Progenitor cell of endocrine pancreas (in vitro differentiated cells): ENCODE measurements around the gene SPATS2L. TPM values are rescaled to one million over a fixed set of nuclear protein-coding genes. Genes with fewer than 3 reads are reported as not detected.

Experiments
- DNase-seq: peaks from one replicate; pipeline ENCODE4 v3.0.0; 2021; ENCODE audit warnings: low spot score; ENCODE audit not compliant: unreplicated experiment
- H3K27ac Mint-ChIP-seq: 2 replicates; pipeline ENCODE4 v1.8.0; 2021; ENCODE audit warnings: mild to moderate bottlenecking, moderate library complexity, mixed read lengths
- H3K27me3 Mint-ChIP-seq: 2 replicates; pipeline ENCODE4 v1.8.0; 2021; ENCODE audit warnings: mixed read lengths
- H3K36me3 Mint-ChIP-seq: 2 replicates; pipeline ENCODE4 v1.8.0; 2022; ENCODE audit warnings: mixed read lengths; ENCODE audit not compliant: insufficient read depth
- H3K4me1 Mint-ChIP-seq: 2 replicates; pipeline ENCODE4 v1.8.0; 2021; ENCODE audit warnings: low read depth, mixed read lengths
- H3K4me3 Mint-ChIP-seq: 2 replicates; pipeline ENCODE4 v1.8.0; 2021; ENCODE audit warnings: low read depth, mild to moderate bottlenecking, moderate library complexity, mixed read lengths
- H3K9me3 Mint-ChIP-seq: 2 replicates; pipeline ENCODE4 v1.8.0; 2021; ENCODE audit warnings: low read depth, mixed read lengths
- total RNA-seq: library from RNA; stranded (reverse); gene quantifications from 2 replicates; pipeline ENCODE4 v1.2.1, GENCODE V29; 2021
- TF ChIP-seq, protein P1 (sequence below): fragments of 200-600 bp; sonication (generic); IDR thresholded peaks from one replicate; pipeline ENCODE4 v1.5.0; 2021; ENCODE audit warnings: antibody characterized with exemption, mild to moderate bottlenecking; ENCODE audit not compliant: unreplicated experiment

The SPATS2L gene
- total RNA-seq, 1 donor from 2014 or later: 110 TPM

GRCh38 chr2:200373231-200373630, 66.7 kb downstream of the SPATS2L start:
- DNase-seq: no peak
- Mint-ChIP-seq H3K9me3 (no peaks in the 10 kb centered on the region), H3K4me3 (no peak overlapping the region), H3K36me3 (peaks cover 6% of the 10 kb centered on the region), H3K27me3 (no peaks in the 10 kb centered on the region), H3K27ac (no peak overlapping the region), H3K4me1 (peaks cover 54% of the 10 kb centered on the region)
- TF ChIP-seq, protein P1, sequence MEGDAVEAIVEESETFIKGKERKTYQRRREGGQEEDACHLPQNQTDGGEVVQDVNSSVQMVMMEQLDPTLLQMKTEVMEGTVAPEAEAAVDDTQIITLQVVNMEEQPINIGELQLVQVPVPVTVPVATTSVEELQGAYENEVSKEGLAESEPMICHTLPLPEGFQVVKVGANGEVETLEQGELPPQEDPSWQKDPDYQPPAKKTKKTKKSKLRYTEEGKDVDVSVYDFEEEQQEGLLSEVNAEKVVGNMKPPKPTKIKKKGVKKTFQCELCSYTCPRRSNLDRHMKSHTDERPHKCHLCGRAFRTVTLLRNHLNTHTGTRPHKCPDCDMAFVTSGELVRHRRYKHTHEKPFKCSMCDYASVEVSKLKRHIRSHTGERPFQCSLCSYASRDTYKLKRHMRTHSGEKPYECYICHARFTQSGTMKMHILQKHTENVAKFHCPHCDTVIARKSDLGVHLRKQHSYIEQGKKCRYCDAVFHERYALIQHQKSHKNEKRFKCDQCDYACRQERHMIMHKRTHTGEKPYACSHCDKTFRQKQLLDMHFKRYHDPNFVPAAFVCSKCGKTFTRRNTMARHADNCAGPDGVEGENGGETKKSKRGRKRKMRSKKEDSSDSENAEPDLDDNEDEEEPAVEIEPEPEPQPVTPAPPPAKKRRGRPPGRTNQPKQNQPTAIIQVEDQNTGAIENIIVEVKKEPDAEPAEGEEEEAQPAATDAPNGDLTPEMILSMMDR: no peak

DNA sequence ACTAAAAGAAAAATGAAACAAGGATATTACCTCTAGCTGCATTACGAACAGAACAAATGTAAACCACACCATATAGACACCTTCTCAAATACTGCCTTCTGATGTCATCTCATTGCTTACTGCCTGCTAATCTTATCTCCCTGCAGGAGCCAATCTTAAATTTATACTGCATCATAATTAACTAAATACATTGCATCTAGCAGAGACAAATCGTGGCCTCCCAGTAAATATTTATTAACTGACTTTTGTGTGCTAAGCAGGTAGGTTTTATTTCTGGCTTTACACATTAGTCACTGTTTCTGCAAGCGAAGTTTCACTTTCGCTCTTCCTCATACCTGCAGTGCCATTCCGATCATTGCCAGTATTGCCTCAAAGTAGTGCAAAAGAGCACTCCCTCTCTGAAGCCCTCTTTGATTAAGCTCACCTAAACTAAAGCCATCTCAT, 67.5 kb downstream of the SPATS2L start:
- H3K27ac Mint-ChIP-seq: peak overlapping the region; percentile 56
- no peak for DNase-seq
- TF ChIP-seq, protein P1: no peak
- H3K36me3 Mint-ChIP-seq: peaks cover 6% of the 10 kb centered on the region
- no peak overlapping the region for H3K4me3 Mint-ChIP-seq
- no peaks in the 10 kb centered on the region for H3K27me3 Mint-ChIP-seq
- peaks cover 58% of the 10 kb centered on the region for H3K4me1 Mint-ChIP-seq
- H3K9me3 Mint-ChIP-seq: no peaks in the 10 kb centered on the region

- TF ChIP-seq, protein P1: no peak
- Mint-ChIP-seq H3K36me3 (peaks cover 1% of the 10 kb centered on the region), H3K27ac (peak overlapping the region; percentile 95), H3K4me1 (peaks cover 76% of the 10 kb centered on the region), H3K9me3 (no peaks in the 10 kb centered on the region), H3K27me3 (no peaks in the 10 kb centered on the region), H3K4me3 (no peak overlapping the region)
- no peak for DNase-seq
These were observed 70.2 kb downstream of the SPATS2L start for GRCh38 chr2:200376513-200377354.

GRCh38 chr2:200377355-200378336, 71.2 kb downstream of the SPATS2L start:
- H3K27ac Mint-ChIP-seq: peak overlapping the region; percentile 95
- H3K9me3 Mint-ChIP-seq: no peaks in the 10 kb centered on the region
- TF ChIP-seq, protein P1: no peak
- peaks cover 1% of the 10 kb centered on the region for H3K36me3 Mint-ChIP-seq
- peaks cover 76% of the 10 kb centered on the region for H3K4me1 Mint-ChIP-seq
- no peak for DNase-seq
- peak overlapping the region; percentile 35 for H3K4me3 Mint-ChIP-seq
- no peaks in the 10 kb centered on the region for H3K27me3 Mint-ChIP-seq

- Mint-ChIP-seq H3K36me3 (peaks cover 1% of the 10 kb centered on the region), H3K4me3 (peak overlapping the region; percentile 7), H3K9me3 (no peaks in the 10 kb centered on the region), H3K4me1 (peaks cover 82% of the 10 kb centered on the region), H3K27ac (peak overlapping the region; percentile 95), H3K27me3 (no peaks in the 10 kb centered on the region)
- no peak for DNase-seq
- TF ChIP-seq, protein P1: no peak
These were observed 72.3 kb downstream of the SPATS2L start for GRCh38 chr2:200378652-200379290.
